GM21367 (cell line): Measurements from ENCODE around the gene ZNF248.
"Not testable (repeated sequence)": the region's sequence is repeated elsewhere in the genome, so short reads cannot be mapped to it uniquely, and the experiment has no call there.

Experiments used
- ATAC-seq: cut with Tn5 transposase; IDR thresholded peaks from one replicate; pipeline ENCODE4 v1.9.1; 2021; ENCODE audit not compliant: unreplicated experiment

The ZNF248 gene

GRCh38 chr10:37857287-37858211 lies at the start of gene ZNF248:
Gene ZNF248, minus strand, starts transcription at chr10:37857610. Its CDS starts 1,300 bp downstream, at chr10:37856310.
- ATAC-seq: peak; percentile 94

DNA sequence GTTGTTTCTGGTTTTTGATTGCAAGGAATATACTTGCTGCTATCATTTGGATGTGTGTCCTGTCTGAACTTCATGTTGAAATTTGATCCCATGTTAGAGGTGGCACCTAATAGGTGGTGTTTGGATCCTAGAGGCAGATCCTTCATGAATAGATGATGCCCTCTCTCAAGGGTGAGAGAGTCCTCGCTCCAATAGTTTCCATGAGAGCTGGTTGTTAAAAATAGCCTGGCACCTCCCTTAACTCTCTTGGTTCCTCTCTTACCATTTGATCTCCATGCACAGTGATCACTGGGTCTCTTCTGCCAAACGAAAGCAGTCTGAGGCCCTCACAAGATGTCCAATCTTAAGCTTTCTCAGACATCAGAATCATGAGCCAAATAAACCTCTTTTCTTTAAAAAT lies 49.0 kb upstream of the ZNF248 start:
- no peak for ATAC-seq

- ATAC-seq: no peak
These were observed 39.0 kb upstream of the ZNF248 start for GRCh38 chr10:37896436-37896835.

- no peak for ATAC-seq
These were observed 38.3 kb upstream of the ZNF248 start for GRCh38 chr10:37895674-37896073.

- no peak for ATAC-seq
These were observed 28.4 kb upstream of the ZNF248 start for GRCh38 chr10:37885850-37886249.

- no peak for ATAC-seq
These were observed 15.5 kb upstream of the ZNF248 start for GRCh38 chr10:37872955-37873354.

DNA sequence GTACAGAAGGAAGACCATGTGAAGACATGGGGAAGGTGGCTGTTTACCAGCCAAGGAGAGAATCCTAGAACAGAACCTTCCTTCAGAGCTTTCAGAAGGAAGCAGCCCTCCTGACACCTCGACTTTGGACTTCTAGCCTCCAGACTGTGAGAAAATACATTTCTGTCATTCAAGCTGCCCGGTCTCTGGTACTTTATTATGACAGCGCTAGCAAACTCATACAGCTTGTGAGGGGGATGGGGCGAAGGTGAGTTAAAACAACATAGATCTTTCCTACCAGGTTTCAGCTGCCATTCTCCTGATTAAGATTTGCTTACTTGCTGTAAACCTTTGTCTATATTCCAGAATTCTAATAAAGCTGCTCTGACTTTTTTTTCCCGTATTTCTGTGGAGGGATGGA lies 14.9 kb upstream of the ZNF248 start:
- ATAC-seq: no peak

DNA sequence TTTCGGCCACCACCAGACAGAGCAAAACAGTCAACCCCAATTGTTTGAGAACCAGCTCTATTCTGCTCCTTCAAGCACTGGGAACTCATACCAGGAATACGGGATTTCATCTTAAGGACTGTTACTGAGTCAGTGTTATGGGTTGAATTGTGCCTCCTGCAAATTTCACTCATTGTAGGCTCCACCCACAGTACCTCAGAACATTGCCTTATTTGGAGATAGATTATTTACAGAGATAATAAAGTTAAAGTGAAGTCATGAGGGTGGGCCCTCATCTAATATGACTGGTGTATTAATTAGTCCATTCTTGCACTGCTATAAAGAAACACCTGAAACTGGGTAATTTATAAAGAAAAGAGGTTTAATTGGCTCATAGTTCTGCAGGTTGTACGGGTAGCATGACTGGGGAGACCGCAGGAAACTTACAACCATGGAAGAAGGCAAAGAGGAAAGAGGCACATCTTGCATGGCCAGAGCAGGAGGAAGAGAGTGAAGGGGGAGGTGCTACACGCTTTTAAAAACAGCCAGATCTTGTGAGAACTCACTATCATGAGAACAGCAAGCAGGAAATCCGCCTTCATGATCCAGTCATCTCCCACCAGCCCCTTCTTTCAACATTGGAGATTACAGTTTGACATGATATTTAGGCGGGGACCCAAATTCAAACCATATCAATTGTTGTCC lies 14.3 kb upstream of the ZNF248 start:
- no peak for ATAC-seq

DNA sequence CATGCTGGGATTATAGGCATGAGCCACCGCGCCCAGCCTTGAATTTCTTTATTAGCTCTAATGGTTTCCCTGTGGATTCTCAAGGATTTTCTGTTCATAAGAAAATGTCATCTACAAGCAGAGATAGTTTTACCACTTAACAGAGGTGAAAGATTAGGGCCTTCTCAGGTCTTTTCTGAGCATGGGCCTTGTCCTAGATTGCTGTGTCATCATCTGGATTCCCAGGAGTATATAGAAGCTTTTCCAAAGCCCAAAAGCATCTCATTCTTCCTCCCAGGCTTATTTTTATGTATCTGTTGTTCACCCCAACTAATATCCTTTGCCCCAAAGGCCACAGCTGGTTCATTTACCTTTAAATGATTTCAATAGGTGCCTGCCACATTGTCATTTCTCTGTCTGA lies 13.7 kb upstream of the ZNF248 start:
- ATAC-seq: no peak

GRCh38 chr10:37868796-37869195 lies 11.4 kb upstream of the ZNF248 start:
- no peak for ATAC-seq

- ATAC-seq: peak; percentile 53
These were observed 8.8 kb upstream of the ZNF248 start for GRCh38 chr10:37865957-37866803.

DNA sequence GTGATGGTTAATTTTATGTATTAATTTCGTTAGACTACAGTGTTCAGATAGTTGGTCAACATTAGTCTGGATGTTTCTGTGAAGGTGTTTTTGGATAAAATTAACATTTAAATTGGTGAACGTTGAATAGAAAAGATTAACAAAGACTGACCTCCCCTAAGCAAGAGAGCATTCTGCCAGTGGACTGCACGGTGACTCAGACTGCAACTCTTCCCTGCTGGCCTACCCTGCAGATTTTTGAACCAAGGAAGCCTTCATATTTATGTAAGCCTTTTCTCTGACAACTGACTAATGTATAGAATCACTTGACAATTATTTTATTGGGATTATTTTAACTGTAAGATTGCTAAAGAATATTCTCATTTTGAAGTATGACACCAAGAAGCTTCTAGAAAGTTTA lies 7.9 kb upstream of the ZNF248 start:
- no peak for ATAC-seq

DNA sequence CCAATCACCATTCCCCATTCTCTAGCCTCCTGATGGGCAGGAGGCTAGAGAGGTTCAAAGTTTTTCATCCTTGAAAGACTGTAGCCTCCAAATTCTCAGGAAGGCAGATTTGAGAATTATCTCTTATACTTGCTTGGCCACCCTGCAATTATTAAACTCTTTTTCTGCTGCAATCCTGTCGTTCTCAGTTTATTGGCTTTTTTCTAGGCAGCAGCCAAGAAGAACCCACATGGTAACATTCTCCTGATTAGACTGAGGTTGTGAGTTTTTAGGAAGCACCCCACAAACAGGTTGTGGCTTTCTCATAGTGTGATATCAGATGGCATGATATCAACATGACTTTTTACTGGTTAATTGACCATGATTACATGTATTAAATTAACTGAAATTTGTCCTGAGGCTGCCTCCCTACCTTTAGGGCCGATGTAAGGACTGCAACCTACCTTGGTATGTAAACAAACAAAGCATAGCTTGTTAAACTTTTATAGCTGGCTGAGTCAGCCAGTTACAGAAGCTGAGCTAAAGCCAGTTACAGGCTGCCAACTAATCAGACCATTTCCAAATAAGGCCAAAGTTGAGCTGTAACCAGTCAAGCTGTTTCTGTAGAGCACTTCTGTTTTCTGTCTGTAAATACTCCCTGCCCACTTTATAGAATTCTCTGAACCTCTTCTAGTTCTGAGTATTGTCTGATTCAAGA lies 3.2 kb upstream of the ZNF248 start:
- ATAC-seq: no peak

- not testable (repeated sequence) for ATAC-seq
These were observed 1.9 kb upstream of the ZNF248 start for GRCh38 chr10:37859270-37859669.

DNA sequence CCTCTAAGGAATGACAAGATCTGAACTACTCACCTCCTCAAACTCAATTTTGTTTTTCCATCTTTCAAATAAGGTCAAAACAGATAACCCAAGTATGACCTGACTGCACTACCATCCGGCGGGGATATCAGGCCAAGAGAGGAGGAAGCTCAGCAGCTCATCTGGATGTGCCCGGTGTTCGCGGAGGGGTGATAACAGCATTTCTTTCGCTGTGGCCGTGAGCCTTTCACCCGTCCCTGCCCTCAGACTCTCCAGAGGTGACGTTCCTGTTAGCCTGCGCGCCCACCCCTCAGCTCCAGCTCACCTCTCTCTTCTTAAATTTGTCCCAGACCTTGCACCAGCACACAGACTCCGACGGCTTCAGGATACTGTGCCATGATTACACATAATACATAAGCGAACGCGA lies 526 bp downstream of the ZNF248 start:
- peak; percentile 20 for ATAC-seq

GRCh38 chr10:37855636-37856035 lies 1.8 kb downstream of the ZNF248 start:
- ATAC-seq: no peak

DNA sequence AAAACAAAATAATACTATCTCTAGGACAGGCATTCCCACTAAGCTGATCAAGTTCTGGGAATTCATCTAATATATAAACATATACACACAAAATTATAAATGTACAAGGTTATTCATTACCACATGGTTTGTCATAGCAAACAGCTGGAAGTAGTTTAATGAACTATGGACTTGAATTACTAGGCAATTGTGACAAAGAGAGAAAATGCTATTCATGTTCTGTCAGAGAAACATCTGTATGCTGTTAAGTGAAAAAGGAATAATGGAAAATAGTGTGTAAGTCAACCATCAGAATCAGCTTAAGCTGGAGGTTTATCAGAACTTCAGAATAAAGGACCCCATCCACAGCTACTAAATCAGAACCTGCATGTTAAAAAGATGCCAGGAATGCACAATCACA lies 2.8 kb downstream of the ZNF248 start:
- ATAC-seq: no peak

GRCh38 chr10:37844644-37845043 lies 12.8 kb downstream of the ZNF248 start:
- no peak for ATAC-seq

- no peak for ATAC-seq
These were observed 18.2 kb downstream of the ZNF248 start for GRCh38 chr10:37839243-37839642.

DNA sequence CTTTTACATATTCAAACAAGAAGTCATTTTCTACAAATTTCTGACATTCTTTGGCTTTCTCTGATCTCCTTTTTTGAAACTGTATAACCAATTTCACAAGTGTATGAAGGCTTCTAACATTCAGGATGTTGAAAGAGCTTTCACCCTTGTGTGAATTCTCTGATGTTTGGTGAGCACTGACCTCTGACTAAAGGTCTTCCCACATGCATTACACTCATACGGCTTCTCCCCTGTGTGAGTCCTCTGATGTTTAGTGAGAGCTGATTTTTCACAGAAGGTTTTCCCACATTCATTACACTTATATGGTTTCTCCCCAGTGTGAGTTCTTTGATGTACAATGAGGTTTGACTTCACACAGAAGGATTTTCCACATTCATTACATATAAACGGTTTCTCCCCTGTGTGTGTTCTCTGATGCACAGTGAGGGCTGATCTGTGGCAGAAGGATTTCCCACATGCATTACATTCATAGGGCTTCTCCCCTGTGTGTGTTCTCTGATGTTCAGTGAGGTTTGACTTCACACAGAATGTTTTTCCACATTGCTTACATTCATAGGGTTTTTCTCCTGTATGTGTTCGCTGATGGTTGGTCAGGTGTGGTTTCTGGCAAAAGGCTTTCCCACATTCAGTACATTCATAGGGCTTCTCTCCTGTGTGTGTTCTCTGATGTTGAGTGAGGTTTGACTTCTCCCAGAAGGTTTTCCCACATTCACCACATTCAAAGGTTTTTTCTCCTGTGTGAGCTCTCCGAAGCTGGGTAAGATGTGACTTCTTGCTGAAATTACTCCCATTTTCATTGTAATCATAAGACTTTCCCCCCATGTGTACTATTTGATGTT lies 25.7 kb downstream of the ZNF248 start:
- no peak for ATAC-seq
